Activated T-cell treated with anti-CD3 and anti-CD28 coated beads, Interleukin-2, amount 50 U/mL, for 72 hours (primary cell): Measurements from ENCODE around the gene TMEM178B. TPM values are rescaled to one million over a fixed set of nuclear protein-coding genes. Genes with fewer than 3 reads are reported as not detected.

Source experiments
- ATAC-seq, 2 donors: fragments of 150-1000 bp; cut with Tn5 transposase; replicated peaks in 1 of 2; 2 replicates each; pipeline ENCODE4 v1.10.0; 2021; ENCODE audit warnings: moderate library complexity in 2 of 2, mild to moderate bottlenecking in 1 of 2
- DNase-seq, 2 donors: peaks; one replicate each; pipeline ENCODE4 v3.0.0; 2021 to 2022; ENCODE audit warnings: mixed read lengths in 1 of 2
- H3K27ac Mint-ChIP-seq: one replicate; pipeline ENCODE4 v1.8.0; 2022; ENCODE audit warnings: mild to moderate bottlenecking, moderate library complexity, mixed read lengths
- H3K27me3 Mint-ChIP-seq: one replicate; pipeline ENCODE4 v1.8.0; 2022; ENCODE audit warnings: low read depth, mixed read lengths
- H3K36me3 Mint-ChIP-seq, 2 donors: one replicate each; pipeline ENCODE4 v1.8.0; 2022; ENCODE audit warnings: mixed read lengths in 2 of 2, mild to moderate bottlenecking in 1 of 2; ENCODE audit not compliant: insufficient read depth in 2 of 2
- H3K4me1 Mint-ChIP-seq: one replicate; pipeline ENCODE4 v1.8.0; 2022; ENCODE audit warnings: low read depth, mixed read lengths
- H3K4me3 Mint-ChIP-seq, 2 donors: one replicate each; pipeline ENCODE4 v1.8.0; 2022; ENCODE audit warnings: mild to moderate bottlenecking in 2 of 2, mixed read lengths in 2 of 2, moderate library complexity in 2 of 2
- H3K9me3 Mint-ChIP-seq, 2 donors: one replicate each; pipeline ENCODE4 v1.8.0; 2022; ENCODE audit warnings: mixed read lengths in 2 of 2
- total RNA-seq, 2 donors: library from RNA; stranded (reverse); gene quantifications; one replicate each; pipeline ENCODE4 v1.2.3, GENCODE V29; 2022

The TMEM178B gene
- total RNA-seq, 2 donors from 2014 or later: 1.0 to 1.4 TPM

GRCh38 chr7:141454338-141454737, 380.5 kb downstream of the TMEM178B start:
- no peak for ATAC-seq
- H3K36me3 Mint-ChIP-seq: no peaks in the 10 kb centered on the region
- H3K9me3 Mint-ChIP-seq: no peaks in the 10 kb centered on the region
- DNase-seq: no peak
- peaks cover 5% of the 10 kb centered on the region for H3K4me1 Mint-ChIP-seq
- no peak overlapping the region for H3K4me3 Mint-ChIP-seq
- H3K27ac Mint-ChIP-seq: no peak overlapping the region
- peaks cover 16% of the 10 kb centered on the region for H3K27me3 Mint-ChIP-seq

GRCh38 chr7:141455723-141456122, 381.9 kb downstream of the TMEM178B start:
- no peaks in the 10 kb centered on the region for H3K9me3 Mint-ChIP-seq
- H3K4me3 Mint-ChIP-seq: no peak overlapping the region
- ATAC-seq: no peak
- H3K27ac Mint-ChIP-seq: no peak overlapping the region
- H3K27me3 Mint-ChIP-seq: peaks cover 16% of the 10 kb centered on the region
- peaks cover 5% of the 10 kb centered on the region for H3K4me1 Mint-ChIP-seq
- no peak for DNase-seq
- no peaks in the 10 kb centered on the region for H3K36me3 Mint-ChIP-seq

DNA sequence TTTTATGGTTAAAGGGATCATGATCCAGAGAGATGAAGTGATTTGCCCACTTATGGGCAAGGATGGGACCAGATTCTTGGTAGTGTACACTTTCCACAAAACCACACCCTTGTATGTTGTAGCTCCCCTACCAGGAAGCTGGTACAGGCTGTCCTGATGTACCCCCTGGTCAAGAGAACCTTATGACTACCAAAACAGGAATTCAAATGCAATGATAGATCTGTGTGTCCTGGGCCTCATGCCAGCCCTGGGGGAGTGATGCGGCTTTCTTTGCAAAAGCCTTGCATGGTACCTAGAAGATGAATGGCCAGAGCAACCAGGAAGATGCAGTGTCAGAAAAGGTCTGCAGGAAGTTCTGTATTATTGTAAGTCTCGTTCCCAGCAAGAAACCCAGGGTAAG, 382.4 kb downstream of the TMEM178B start:
- no peak overlapping the region for H3K27ac Mint-ChIP-seq
- H3K27me3 Mint-ChIP-seq: peaks cover 16% of the 10 kb centered on the region

GRCh38 chr7:141456711-141457110, 382.8 kb downstream of the TMEM178B start:
- H3K27ac Mint-ChIP-seq: no peak overlapping the region
- peaks cover 5% of the 10 kb centered on the region for H3K4me1 Mint-ChIP-seq
- no peaks in the 10 kb centered on the region for H3K36me3 Mint-ChIP-seq
- H3K4me3 Mint-ChIP-seq: no peak overlapping the region
- peaks cover 16% of the 10 kb centered on the region for H3K27me3 Mint-ChIP-seq
- ATAC-seq (no peak), DNase-seq (no peak)
- no peaks in the 10 kb centered on the region for H3K9me3 Mint-ChIP-seq

More for the DNA sequence above, 382.4 kb downstream of the TMEM178B start:
- no peak for DNase-seq
- no peaks in the 10 kb centered on the region for H3K36me3 Mint-ChIP-seq
- H3K4me3 Mint-ChIP-seq: no peak overlapping the region
- no peaks in the 10 kb centered on the region for H3K9me3 Mint-ChIP-seq
- H3K4me1 Mint-ChIP-seq: peaks cover 5% of the 10 kb centered on the region
- no peak for ATAC-seq

GRCh38 chr7:141460781-141461715, 387.2 kb downstream of the TMEM178B start:
- Mint-ChIP-seq H3K4me3 (no peak overlapping the region), H3K9me3 (no peaks in the 10 kb centered on the region), H3K4me1 (peaks cover 5% of the 10 kb centered on the region), H3K27ac (no peak overlapping the region), H3K27me3 (peaks cover 25% of the 10 kb centered on the region), H3K36me3 (no peaks in the 10 kb centered on the region)
- ATAC-seq (no peak), DNase-seq (no peak)

DNA sequence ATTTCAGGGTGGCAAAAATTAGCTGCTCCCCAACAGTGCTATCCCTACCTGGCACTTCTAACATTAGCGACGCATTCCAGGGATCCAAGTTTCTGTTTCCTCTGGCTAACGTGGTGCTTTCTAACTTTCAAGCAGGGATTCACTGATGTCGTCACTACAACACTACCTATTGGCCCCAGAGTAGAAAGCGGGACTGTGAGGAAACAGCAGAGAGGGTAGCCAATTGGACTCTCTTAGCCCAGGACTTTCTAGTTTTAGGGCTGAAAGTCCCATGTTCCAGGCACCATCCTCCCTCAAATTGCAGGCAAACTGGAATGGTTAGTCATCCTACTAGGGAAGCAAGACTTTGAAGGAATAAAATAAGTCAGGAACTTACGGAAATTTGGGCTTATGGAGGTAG, 388.1 kb downstream of the TMEM178B start:
- no peak overlapping the region for H3K27ac Mint-ChIP-seq
- peaks cover 24% of the 10 kb centered on the region for H3K27me3 Mint-ChIP-seq
- no peaks in the 10 kb centered on the region for H3K9me3 Mint-ChIP-seq
- DNase-seq: no peak
- H3K36me3 Mint-ChIP-seq: no peaks in the 10 kb centered on the region
- no peak overlapping the region for H3K4me3 Mint-ChIP-seq
- peaks cover 5% of the 10 kb centered on the region for H3K4me1 Mint-ChIP-seq
- ATAC-seq: no peak

- H3K4me1 Mint-ChIP-seq: peaks cover under 1% of the 10 kb centered on the region
- peaks cover 18% of the 10 kb centered on the region for H3K27me3 Mint-ChIP-seq
- H3K4me3 Mint-ChIP-seq: no peak overlapping the region
- no peaks in the 10 kb centered on the region for H3K36me3 Mint-ChIP-seq
- H3K9me3 Mint-ChIP-seq: no peaks in the 10 kb centered on the region
- no peak for ATAC-seq
- H3K27ac Mint-ChIP-seq: no peak overlapping the region
- DNase-seq: no peak
Measured at GRCh38 chr7:141462958-141463357, 389.1 kb downstream of the TMEM178B start.

DNA sequence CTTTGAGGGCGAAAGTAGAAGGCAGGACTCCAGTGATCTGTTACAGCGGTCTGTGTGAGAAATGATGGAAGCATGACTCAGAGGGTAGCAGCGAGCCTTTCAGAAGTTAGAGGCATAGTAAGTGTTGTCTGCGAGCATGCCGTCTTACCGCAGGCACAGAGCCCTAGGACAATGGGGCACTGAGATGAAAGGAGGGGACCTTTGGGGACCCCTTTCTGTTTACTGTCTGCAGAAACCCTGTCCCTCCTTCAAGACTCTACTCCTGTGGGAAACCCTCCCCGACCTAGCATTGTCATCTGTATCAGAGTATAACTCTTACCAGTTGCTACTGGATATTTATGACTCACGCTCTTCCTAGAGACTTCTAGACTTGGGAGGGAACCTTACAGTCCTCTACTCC, 390.1 kb downstream of the TMEM178B start:
- H3K36me3 Mint-ChIP-seq: no peaks in the 10 kb centered on the region
- DNase-seq: no peak
- no peak for ATAC-seq
- no peak overlapping the region for H3K4me3 Mint-ChIP-seq
- no peaks in the 10 kb centered on the region for H3K4me1 Mint-ChIP-seq
- no peaks in the 10 kb centered on the region for H3K9me3 Mint-ChIP-seq
- H3K27ac Mint-ChIP-seq: no peak overlapping the region
- H3K27me3 Mint-ChIP-seq: peaks cover 18% of the 10 kb centered on the region

DNA sequence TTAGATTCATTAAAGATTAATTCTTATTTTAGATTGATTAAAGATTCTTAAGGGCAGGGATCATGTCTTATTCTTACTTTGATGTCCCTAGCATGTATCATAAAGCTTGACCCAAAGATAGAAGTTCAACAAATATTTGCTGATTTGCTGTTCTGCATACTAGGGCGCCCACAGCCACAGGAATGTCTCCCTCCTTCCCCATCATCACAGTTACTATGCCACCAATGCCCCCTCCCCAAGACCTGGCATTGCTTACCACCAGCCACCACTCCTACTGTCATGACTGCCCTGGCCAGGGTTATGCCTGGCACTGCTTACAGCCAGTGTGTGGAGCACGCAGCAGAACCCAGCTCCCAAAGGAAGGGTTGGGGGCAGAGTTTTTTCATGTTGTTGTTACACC, 390.7 kb downstream of the TMEM178B start:
- H3K4me3 Mint-ChIP-seq: no peak overlapping the region
- ATAC-seq: no peak
- H3K4me1 Mint-ChIP-seq: no peaks in the 10 kb centered on the region
- H3K27ac Mint-ChIP-seq: no peak overlapping the region
- peaks cover 18% of the 10 kb centered on the region for H3K27me3 Mint-ChIP-seq
- H3K9me3 Mint-ChIP-seq: no peaks in the 10 kb centered on the region
- no peaks in the 10 kb centered on the region for H3K36me3 Mint-ChIP-seq
- DNase-seq: no peak

DNA sequence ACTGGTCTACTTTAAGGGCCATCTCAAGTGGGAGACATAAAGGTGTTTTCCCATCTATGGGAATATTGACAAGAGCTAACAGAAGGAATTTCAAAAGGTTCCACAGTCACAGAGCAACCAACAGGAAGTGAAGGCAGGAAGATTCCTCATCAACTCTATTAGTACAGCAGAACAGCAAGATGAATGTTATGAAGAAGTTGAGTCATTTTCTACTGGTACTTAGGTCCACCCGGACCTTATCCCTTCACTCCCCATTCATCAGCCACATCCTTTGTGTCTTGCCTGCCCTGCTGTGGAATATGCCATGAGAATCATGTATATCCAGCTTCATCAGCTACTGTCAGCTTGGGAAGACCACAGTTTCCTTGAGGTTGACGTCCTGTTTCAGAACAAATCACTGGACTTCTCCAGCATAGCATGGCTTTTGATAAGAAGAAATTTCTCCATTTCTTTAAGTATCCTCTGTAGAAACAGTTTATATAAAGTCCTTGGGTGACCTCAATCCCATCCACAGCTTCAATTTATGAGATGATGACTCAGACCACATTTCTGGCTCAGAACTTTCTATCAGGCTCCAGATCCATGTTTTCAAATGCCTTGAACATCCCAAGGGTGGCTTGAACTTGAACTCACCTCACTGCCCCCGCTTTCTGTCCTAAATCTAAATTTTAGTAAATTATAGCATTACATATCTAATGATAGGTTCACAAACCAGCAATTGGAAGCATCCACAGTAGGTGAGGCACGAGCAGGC, 392.5 kb downstream of the TMEM178B start:
- Mint-ChIP-seq H3K9me3 (no peaks in the 10 kb centered on the region), H3K36me3 (no peaks in the 10 kb centered on the region), H3K27ac (no peak overlapping the region), H3K27me3 (peaks cover 18% of the 10 kb centered on the region), H3K4me3 (no peak overlapping the region), H3K4me1 (no peaks in the 10 kb centered on the region)
- DNase-seq (no peak), ATAC-seq (no peak)

- no peak overlapping the region for H3K4me3 Mint-ChIP-seq
- DNase-seq: no peak
- no peak overlapping the region for H3K27ac Mint-ChIP-seq
- H3K4me1 Mint-ChIP-seq: no peaks in the 10 kb centered on the region
- no peak for ATAC-seq
- H3K9me3 Mint-ChIP-seq: peaks cover 0 to 2% of the 10 kb centered on the region in 2 donors
- no peaks in the 10 kb centered on the region for H3K36me3 Mint-ChIP-seq
- peaks cover 30% of the 10 kb centered on the region for H3K27me3 Mint-ChIP-seq
Measured at GRCh38 chr7:141468341-141468740, 394.5 kb downstream of the TMEM178B start.

DNA sequence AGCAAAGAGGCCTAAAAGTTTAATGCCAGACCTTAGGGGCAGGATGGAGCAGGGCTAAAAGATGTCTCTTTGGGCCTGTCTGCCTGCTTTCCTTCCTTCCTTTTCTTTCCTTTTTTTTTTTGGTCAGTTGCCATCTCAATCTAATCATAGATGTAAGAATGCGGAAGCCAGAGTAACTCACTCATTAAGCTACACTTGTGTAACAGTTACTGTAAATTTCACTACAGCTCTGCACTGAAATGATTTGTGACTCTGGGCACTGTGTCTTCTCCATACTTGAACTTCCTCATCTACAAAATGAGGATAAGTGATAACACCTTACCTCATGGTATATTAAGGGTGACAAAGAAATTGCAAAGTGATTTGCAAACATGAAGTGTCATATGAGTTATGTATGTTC, 401.8 kb downstream of the TMEM178B start:
- Mint-ChIP-seq H3K36me3 (no peaks in the 10 kb centered on the region), H3K9me3 (peaks cover 0 to 2% of the 10 kb centered on the region in 2 donors), H3K4me1 (no peaks in the 10 kb centered on the region), H3K4me3 (no peak overlapping the region), H3K27me3 (peaks cover 40% of the 10 kb centered on the region), H3K27ac (no peak overlapping the region)
- no peak for ATAC-seq
- no peak for DNase-seq

DNA sequence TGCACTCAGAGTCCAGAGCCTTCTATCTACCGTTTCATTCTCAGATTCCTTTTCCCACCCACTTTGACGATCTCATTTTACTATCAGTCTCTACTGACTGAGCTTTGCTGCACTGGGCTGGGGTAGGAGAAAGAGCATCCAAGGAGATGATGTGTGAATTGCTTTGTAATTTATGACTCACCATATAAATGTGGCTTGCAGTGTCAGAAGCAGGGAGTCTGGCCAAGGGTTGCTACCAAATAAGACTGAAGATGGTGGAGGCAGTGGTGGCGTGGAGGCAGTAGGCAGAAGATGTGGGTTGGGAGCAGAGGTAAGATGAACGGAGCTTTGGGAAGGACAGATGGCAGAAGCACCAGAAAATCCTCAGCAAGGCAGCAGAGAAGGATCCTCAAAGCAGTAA, 404.0 kb downstream of the TMEM178B start:
- no peaks in the 10 kb centered on the region for H3K9me3 Mint-ChIP-seq
- H3K27me3 Mint-ChIP-seq: peaks cover 41% of the 10 kb centered on the region
- peaks cover under 1% of the 10 kb centered on the region for H3K4me1 Mint-ChIP-seq
- ATAC-seq (no peak), DNase-seq (no peak)
- H3K27ac Mint-ChIP-seq: no peak overlapping the region
- H3K4me3 Mint-ChIP-seq: no peak overlapping the region
- H3K36me3 Mint-ChIP-seq: no peaks in the 10 kb centered on the region
